ES-I3 (cell line): Measurements from ENCODE around the gene JMJD1C.
"Not testable (repeated sequence)": the region's sequence is repeated elsewhere in the genome, so short reads cannot be mapped to it uniquely, and the experiment has no call there.

Experiments
- H3K36me3 ChIP-seq: 2 replicates; pipeline ENCODE4 v1.6.1; 2013; ENCODE audit warnings: mild to moderate bottlenecking, low read length, control low read depth, moderate library complexity; ENCODE audit not compliant: insufficient read depth
- H3K4me1 ChIP-seq: 2 replicates; pipeline ENCODE4 v1.6.1; 2013; ENCODE audit warnings: mild to moderate bottlenecking, control low read depth, low read length; ENCODE audit not compliant: insufficient read depth
- H3K9ac ChIP-seq: 2 replicates; pipeline ENCODE4 v1.6.1; 2013; ENCODE audit warnings: low read depth, mild to moderate bottlenecking, low read length, moderate library complexity
- H3K9me3 ChIP-seq: 2 replicates; pipeline ENCODE4 v1.6.1; 2013; ENCODE audit warnings: mild to moderate bottlenecking, low read length, moderate library complexity; ENCODE audit not compliant: control insufficient read depth, insufficient read depth

JMJD1C gene

GRCh38 chr10:63318491-63318890 is 147.3 kb downstream of the JMJD1C start:
- no peak overlapping the region for H3K9ac ChIP-seq
- no peaks in the 10 kb centered on the region for H3K9me3 ChIP-seq
- H3K36me3 ChIP-seq, result no peaks in the 10 kb centered on the region
- H3K4me1 ChIP-seq, result no peaks in the 10 kb centered on the region

- no peak overlapping the region for H3K9ac ChIP-seq
- H3K4me1 ChIP-seq, result no peaks in the 10 kb centered on the region
- no peaks in the 10 kb centered on the region for H3K9me3 ChIP-seq
- H3K36me3 ChIP-seq, result no peaks in the 10 kb centered on the region
These were observed 151.8 kb downstream of the JMJD1C start for GRCh38 chr10:63314020-63314419.

- H3K9me3 ChIP-seq, result no peaks in the 10 kb centered on the region
- H3K36me3 ChIP-seq, result no peaks in the 10 kb centered on the region
- no peaks in the 10 kb centered on the region for H3K4me1 ChIP-seq
- H3K9ac ChIP-seq, result no peak overlapping the region
These were observed 152.6 kb downstream of the JMJD1C start for GRCh38 chr10:63313066-63313717.

- Histone ChIP-seq H3K36me3 (no peaks in the 10 kb centered on the region), H3K9me3 (no peaks in the 10 kb centered on the region), H3K4me1 (no peaks in the 10 kb centered on the region), H3K9ac (no peak overlapping the region; the same call in 1 of the 2 replicates)
These were observed 157.1 kb downstream of the JMJD1C start for GRCh38 chr10:63308628-63309027.

GRCh38 chr10:63304146-63304545 is 161.6 kb downstream of the JMJD1C start:
- H3K9me3 ChIP-seq, result no peaks in the 10 kb centered on the region
- no peaks in the 10 kb centered on the region for H3K36me3 ChIP-seq

GRCh38 chr10:63300801-63301200 is 165.0 kb downstream of the JMJD1C start:
- H3K9me3 ChIP-seq, result no peaks in the 10 kb centered on the region
- no peaks in the 10 kb centered on the region for H3K4me1 ChIP-seq
- H3K9ac ChIP-seq, result no peak overlapping the region
- H3K36me3 ChIP-seq, result no peaks in the 10 kb centered on the region

More at GRCh38 chr10:63304146-63304545, 161.6 kb downstream of the JMJD1C start:
- no peak overlapping the region for H3K9ac ChIP-seq
- H3K4me1 ChIP-seq, result no peaks in the 10 kb centered on the region

GRCh38 chr10:63297941-63298340 is 167.8 kb downstream of the JMJD1C start:
- no peak overlapping the region for H3K9ac ChIP-seq
- H3K4me1 ChIP-seq, result peaks cover 2% of the 10 kb centered on the region; the same call in 1 of the 2 replicates
- H3K36me3 ChIP-seq, result no peaks in the 10 kb centered on the region
- no peaks in the 10 kb centered on the region for H3K9me3 ChIP-seq

- Histone ChIP-seq H3K4me1 (peaks cover 5% of the 10 kb centered on the region; the same call in 1 of the 2 replicates), H3K9ac (no peak overlapping the region), H3K9me3 (no peaks in the 10 kb centered on the region), H3K36me3 (no peaks in the 10 kb centered on the region)
These were observed 171.0 kb downstream of the JMJD1C start for GRCh38 chr10:63294781-63295180.

GRCh38 chr10:63292847-63293246 is 172.9 kb downstream of the JMJD1C start:
- H3K9me3 ChIP-seq, H3K4me1 ChIP-seq, H3K9ac ChIP-seq, H3K36me3 ChIP-seq: not testable (repeated sequence)

- no peaks in the 10 kb centered on the region for H3K36me3 ChIP-seq
- H3K9me3 ChIP-seq, result no peaks in the 10 kb centered on the region
- H3K4me1 ChIP-seq, result peaks cover 5% of the 10 kb centered on the region
- H3K9ac ChIP-seq, result no peak overlapping the region
These were observed 177.6 kb downstream of the JMJD1C start for GRCh38 chr10:63288170-63288569.

- no peaks in the 10 kb centered on the region; the same call in 1 of the 2 replicates for H3K4me1 ChIP-seq
- H3K9me3 ChIP-seq, result no peaks in the 10 kb centered on the region
- H3K36me3 ChIP-seq, result no peaks in the 10 kb centered on the region
- no peak overlapping the region for H3K9ac ChIP-seq
These were observed 179.0 kb downstream of the JMJD1C start for GRCh38 chr10:63286754-63287264.

- Histone ChIP-seq H3K4me1 (no peaks in the 10 kb centered on the region; the same call in 1 of the 2 replicates), H3K9ac (no peak overlapping the region), H3K9me3 (no peaks in the 10 kb centered on the region), H3K36me3 (no peaks in the 10 kb centered on the region)
These were observed 179.4 kb downstream of the JMJD1C start for GRCh38 chr10:63286340-63286739.

GRCh38 chr10:63283901-63284300 is 181.9 kb downstream of the JMJD1C start:
- H3K9ac ChIP-seq, H3K4me1 ChIP-seq, H3K36me3 ChIP-seq, H3K9me3 ChIP-seq: not testable (repeated sequence)

GRCh38 chr10:63283093-63283492 is 182.7 kb downstream of the JMJD1C start:
- H3K9ac ChIP-seq, result no peak overlapping the region
- no peaks in the 10 kb centered on the region for H3K9me3 ChIP-seq
- no peaks in the 10 kb centered on the region; the same call in 1 of the 2 replicates for H3K4me1 ChIP-seq
- no peaks in the 10 kb centered on the region for H3K36me3 ChIP-seq

GRCh38 chr10:63281967-63282366 is 183.8 kb downstream of the JMJD1C start:
- H3K9me3 ChIP-seq, result no peaks in the 10 kb centered on the region
- no peaks in the 10 kb centered on the region for H3K36me3 ChIP-seq
- H3K4me1 ChIP-seq, result no peaks in the 10 kb centered on the region; the same call in 1 of the 2 replicates
- no peak overlapping the region for H3K9ac ChIP-seq
